GM19438 (cell line): ENCODE results near the gene ACIN1.
"Not testable (repeated sequence)": the region's sequence is repeated elsewhere in the genome, so short reads cannot be mapped to it uniquely, and the experiment has no call there.

ENCODE experiments used
- ATAC-seq: cut with Tn5 transposase; IDR thresholded peaks from one replicate; pipeline ENCODE4 v1.9.1; 2021; ENCODE audit warnings: low read depth; ENCODE audit not compliant: unreplicated experiment

Gene ACIN1

GRCh38 chr14:23107620-23108019, 12.7 kb upstream of the ACIN1 start:
- ATAC-seq: not testable (repeated sequence)

- no peak for ATAC-seq
These were observed 11.8 kb upstream of the ACIN1 start for GRCh38 chr14:23106747-23107045.

GRCh38 chr14:23105348-23105824, 10.4 kb upstream of the ACIN1 start:
- ATAC-seq: no peak

- no peak for ATAC-seq
These were observed 9.8 kb upstream of the ACIN1 start, which contains the start of gene CIROP for GRCh38 chr14:23104591-23105347. Gene CIROP (minus strand): TSS chr14:23104989. CDS start chr14:23104920, 69 bp downstream.

- no peak for ATAC-seq
These were observed 9.2 kb upstream of the ACIN1 start for GRCh38 chr14:23104070-23104590.

GRCh38 chr14:23103581-23103980, 8.6 kb upstream of the ACIN1 start:
- ATAC-seq: no peak

GRCh38 chr14:23102801-23103200, 7.9 kb upstream of the ACIN1 start:
- ATAC-seq: no peak

- ATAC-seq: no peak
These were observed 7.2 kb upstream of the ACIN1 start for GRCh38 chr14:23101986-23102625.

GRCh38 chr14:23101213-23101970, 6.5 kb upstream of the ACIN1 start:
- ATAC-seq: no peak

GRCh38 chr14:23099212-23099861, 4.4 kb upstream of the ACIN1 start:
- ATAC-seq: no peak

GRCh38 chr14:23097786-23098185, 2.9 kb upstream of the ACIN1 start:
- ATAC-seq: no peak

- ATAC-seq: peak; percentile 87
These were observed 516 bp upstream of the ACIN1 start, which contains the start of gene C14orf119 for GRCh38 chr14:23095196-23096108. Gene C14orf119 (plus strand): TSS chr14:23095505. CDS start chr14:23097659, 2,154 bp downstream.

GRCh38 chr14:23093991-23094665, 808 bp downstream of the ACIN1 start:
- no peak for ATAC-seq

GRCh38 chr14:23093526-23093925, 1.4 kb downstream of the ACIN1 start:
- no peak for ATAC-seq

- ATAC-seq: no peak
These were observed 1.8 kb downstream of the ACIN1 start for GRCh38 chr14:23093104-23093503.

GRCh38 chr14:23091294-23092225, 3.4 kb downstream of the ACIN1 start:
- no peak for ATAC-seq

- ATAC-seq: no peak
These were observed 4.7 kb downstream of the ACIN1 start for GRCh38 chr14:23090254-23090636.
